ENCODE measurements around the gene PLCB3. TPM values are rescaled to one million over a fixed set of nuclear protein-coding genes. Genes with fewer than 3 reads are reported as not detected.

PLCB3 gene
- total and polyA plus RNA-seq, 2 of the 13 experiments (the other 11 are each of a cell fraction or from before 2014, with no cell fraction given), result 7.5 to 13.8 TPM

DNA sequence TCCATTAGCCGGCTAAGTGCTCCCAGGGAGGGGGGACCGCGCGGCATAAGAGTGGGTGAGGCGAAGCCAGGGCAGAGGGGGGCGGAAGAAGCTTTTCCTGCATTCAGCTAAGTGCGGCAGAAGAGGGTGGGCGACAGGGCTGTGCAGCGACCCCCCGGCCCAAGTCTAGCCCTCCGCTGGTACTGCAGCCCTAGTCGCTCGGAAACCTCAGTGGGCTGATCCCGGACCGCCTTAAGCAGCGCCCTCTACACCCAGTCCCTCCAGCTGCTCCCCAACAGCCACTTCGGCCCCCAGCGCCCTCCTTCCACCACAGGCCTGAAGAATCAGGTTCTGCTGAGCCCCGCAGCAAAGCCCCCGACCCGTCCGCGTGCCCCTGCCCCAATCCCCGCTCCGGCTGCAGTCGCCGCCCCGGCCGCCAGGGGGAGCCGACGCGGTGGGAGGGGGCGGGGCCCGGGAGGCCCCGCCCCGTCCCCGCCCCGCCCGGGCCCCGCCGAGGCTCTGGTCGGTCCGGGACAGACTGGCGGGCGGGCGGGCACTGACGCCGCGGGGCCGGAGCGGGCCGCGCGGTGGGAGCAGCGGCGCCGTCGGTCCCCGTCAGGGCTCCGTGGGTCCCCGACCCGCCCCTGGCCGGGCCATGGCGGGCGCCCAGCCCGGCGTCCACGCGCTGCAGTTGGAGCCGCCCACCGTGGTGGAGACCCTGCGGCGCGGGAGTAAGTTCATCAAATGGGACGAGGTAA lies at the start of gene PLCB3 (continued):
- TF ChIP-seq, protein P1, sequence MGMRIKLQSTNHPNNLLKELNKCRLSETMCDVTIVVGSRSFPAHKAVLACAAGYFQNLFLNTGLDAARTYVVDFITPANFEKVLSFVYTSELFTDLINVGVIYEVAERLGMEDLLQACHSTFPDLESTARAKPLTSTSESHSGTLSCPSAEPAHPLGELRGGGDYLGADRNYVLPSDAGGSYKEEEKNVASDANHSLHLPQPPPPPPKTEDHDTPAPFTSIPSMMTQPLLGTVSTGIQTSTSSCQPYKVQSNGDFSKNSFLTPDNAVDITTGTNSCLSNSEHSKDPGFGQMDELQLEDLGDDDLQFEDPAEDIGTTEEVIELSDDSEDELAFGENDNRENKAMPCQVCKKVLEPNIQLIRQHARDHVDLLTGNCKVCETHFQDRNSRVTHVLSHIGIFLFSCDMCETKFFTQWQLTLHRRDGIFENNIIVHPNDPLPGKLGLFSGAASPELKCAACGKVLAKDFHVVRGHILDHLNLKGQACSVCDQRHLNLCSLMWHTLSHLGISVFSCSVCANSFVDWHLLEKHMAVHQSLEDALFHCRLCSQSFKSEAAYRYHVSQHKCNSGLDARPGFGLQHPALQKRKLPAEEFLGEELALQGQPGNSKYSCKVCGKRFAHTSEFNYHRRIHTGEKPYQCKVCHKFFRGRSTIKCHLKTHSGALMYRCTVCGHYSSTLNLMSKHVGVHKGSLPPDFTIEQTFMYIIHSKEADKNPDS (CRISPR knock-in tag; IDR thresholded peaks at IDR 0.05), result no peak
- TF ChIP-seq IKZF4 (CRISPR knock-in tag; IDR thresholded peaks at IDR 0.05; ENCODE audit: borderline replicate concordance, low read depth, not compliant biosample characterization), result no peak
- TF ChIP-seq, protein P2, sequence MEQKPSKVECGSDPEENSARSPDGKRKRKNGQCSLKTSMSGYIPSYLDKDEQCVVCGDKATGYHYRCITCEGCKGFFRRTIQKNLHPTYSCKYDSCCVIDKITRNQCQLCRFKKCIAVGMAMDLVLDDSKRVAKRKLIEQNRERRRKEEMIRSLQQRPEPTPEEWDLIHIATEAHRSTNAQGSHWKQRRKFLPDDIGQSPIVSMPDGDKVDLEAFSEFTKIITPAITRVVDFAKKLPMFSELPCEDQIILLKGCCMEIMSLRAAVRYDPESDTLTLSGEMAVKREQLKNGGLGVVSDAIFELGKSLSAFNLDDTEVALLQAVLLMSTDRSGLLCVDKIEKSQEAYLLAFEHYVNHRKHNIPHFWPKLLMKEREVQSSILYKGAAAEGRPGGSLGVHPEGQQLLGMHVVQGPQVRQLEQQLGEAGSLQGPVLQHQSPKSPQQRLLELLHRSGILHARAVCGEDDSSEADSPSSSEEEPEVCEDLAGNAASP (CRISPR knock-in tag; IDR thresholded peaks at IDR 0.05; ENCODE audit: borderline replicate concordance), result no peak
- TF ChIP-seq, protein P3, sequence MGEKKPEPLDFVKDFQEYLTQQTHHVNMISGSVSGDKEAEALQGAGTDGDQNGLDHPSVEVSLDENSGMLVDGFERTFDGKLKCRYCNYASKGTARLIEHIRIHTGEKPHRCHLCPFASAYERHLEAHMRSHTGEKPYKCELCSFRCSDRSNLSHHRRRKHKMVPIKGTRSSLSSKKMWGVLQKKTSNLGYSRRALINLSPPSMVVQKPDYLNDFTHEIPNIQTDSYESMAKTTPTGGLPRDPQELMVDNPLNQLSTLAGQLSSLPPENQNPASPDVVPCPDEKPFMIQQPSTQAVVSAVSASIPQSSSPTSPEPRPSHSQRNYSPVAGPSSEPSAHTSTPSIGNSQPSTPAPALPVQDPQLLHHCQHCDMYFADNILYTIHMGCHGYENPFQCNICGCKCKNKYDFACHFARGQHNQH (CRISPR knock-in tag; IDR thresholded peaks at IDR 0.05), result 0 out of 2 replicates have a peak, but pooled peaks have one; percentile 44
- TF ChIP-seq, protein P4, sequence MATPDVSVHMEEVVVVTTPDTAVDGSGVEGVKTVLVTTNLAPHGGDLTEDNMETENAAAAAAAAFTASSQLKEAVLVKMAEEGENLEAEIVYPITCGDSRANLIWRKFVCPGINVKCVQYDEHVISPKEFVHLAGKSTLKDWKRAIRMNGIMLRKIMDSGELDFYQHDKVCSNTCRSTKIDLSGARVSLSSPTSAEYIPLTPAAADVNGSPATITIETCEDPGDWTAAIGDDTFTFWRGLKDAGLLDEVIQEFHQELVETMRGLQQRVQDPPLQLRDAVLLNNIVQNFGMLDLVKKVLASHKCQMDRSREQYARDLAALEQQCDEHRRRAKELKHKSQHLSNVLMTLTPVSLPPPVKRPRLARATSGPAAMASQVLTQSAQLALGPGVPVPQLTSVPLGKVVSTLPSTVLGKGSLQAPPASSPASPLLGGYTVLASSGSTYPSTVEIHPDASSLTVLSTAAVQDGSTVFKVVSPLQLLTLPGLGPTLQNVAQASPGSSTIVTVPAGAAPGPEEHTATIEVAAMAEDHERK (CRISPR knock-in tag; IDR thresholded peaks at IDR 0.05; ENCODE audit: low read depth), result no peak
- TF ChIP-seq, protein P5, sequence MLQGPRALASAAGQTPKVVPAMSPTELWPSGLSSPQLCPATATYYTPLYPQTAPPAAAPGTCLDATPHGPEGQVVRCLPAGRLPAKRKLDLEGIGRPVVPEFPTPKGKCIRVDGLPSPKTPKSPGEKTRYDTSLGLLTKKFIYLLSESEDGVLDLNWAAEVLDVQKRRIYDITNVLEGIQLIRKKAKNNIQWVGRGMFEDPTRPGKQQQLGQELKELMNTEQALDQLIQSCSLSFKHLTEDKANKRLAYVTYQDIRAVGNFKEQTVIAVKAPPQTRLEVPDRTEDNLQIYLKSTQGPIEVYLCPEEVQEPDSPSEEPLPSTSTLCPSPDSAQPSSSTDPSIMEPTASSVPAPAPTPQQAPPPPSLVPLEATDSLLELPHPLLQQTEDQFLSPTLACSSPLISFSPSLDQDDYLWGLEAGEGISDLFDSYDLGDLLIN (CRISPR knock-in tag; IDR thresholded peaks at IDR 0.05; ENCODE audit: borderline replicate concordance), result no peak
- TF ChIP-seq, protein P6, sequence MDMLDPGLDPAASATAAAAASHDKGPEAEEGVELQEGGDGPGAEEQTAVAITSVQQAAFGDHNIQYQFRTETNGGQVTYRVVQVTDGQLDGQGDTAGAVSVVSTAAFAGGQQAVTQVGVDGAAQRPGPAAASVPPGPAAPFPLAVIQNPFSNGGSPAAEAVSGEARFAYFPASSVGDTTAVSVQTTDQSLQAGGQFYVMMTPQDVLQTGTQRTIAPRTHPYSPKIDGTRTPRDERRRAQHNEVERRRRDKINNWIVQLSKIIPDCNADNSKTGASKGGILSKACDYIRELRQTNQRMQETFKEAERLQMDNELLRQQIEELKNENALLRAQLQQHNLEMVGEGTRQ (IDR thresholded peaks at IDR 0.05; ENCODE audit: low read depth, low read length), result no peak
- TF ChIP-seq, protein P6 (CRISPR knock-in tag; IDR thresholded peaks at IDR 0.05; ENCODE audit: borderline replicate concordance), result no peak
- TF ChIP-seq IRX3 (CRISPR knock-in tag; IDR thresholded peaks at IDR 0.05; ENCODE audit: borderline replicate concordance, low read depth), result no peak
- TF ChIP-seq, protein P7, sequence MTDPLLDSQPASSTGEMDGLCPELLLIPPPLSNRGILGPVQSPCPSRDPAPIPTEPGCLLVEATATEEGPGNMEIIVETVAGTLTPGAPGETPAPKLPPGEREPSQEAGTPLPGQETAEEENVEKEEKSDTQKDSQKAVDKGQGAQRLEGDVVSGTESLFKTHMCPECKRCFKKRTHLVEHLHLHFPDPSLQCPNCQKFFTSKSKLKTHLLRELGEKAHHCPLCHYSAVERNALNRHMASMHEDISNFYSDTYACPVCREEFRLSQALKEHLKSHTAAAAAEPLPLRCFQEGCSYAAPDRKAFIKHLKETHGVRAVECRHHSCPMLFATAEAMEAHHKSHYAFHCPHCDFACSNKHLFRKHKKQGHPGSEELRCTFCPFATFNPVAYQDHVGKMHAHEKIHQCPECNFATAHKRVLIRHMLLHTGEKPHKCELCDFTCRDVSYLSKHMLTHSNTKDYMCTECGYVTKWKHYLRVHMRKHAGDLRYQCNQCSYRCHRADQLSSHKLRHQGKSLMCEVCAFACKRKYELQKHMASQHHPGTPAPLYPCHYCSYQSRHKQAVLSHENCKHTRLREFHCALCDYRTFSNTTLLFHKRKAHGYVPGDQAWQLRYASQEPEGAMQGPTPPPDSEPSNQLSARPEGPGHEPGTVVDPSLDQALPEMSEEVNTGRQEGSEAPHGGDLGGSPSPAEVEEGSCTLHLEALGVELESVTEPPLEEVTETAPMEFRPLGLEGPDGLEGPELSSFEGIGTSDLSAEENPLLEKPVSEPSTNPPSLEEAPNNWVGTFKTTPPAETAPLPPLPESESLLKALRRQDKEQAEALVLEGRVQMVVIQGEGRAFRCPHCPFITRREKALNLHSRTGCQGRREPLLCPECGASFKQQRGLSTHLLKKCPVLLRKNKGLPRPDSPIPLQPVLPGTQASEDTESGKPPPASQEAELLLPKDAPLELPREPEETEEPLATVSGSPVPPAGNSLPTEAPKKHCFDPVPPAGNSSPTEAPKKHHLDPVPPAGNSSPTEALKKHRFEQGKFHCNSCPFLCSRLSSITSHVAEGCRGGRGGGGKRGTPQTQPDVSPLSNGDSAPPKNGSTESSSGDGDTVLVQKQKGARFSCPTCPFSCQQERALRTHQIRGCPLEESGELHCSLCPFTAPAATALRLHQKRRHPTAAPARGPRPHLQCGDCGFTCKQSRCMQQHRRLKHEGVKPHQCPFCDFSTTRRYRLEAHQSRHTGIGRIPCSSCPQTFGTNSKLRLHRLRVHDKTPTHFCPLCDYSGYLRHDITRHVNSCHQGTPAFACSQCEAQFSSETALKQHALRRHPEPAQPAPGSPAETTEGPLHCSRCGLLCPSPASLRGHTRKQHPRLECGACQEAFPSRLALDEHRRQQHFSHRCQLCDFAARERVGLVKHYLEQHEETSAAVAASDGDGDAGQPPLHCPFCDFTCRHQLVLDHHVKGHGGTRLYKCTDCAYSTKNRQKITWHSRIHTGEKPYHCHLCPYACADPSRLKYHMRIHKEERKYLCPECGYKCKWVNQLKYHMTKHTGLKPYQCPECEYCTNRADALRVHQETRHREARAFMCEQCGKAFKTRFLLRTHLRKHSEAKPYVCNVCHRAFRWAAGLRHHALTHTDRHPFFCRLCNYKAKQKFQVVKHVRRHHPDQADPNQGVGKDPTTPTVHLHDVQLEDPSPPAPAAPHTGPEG (CRISPR knock-in tag; IDR thresholded peaks at IDR 0.05), result peak; percentile 81; the same call in 1 of the 2 replicates
- TF ChIP-seq HMG20B (CRISPR knock-in tag; conservative IDR thresholded peaks at IDR 0.05), result no peak
